GM21526 (cell line): ENCODE data around the gene PGAM4.
"Not testable (repeated sequence)": the region's sequence is repeated elsewhere in the genome, so short reads cannot be mapped to it uniquely, and the experiment has no call there.

ENCODE experiments used
- ATAC-seq: cut with Tn5 transposase; IDR thresholded peaks from one replicate; pipeline ENCODE4 v1.9.1; 2021; ENCODE audit warnings: moderate library complexity; ENCODE audit not compliant: unreplicated experiment, low FRiP score

PGAM4 gene

DNA sequence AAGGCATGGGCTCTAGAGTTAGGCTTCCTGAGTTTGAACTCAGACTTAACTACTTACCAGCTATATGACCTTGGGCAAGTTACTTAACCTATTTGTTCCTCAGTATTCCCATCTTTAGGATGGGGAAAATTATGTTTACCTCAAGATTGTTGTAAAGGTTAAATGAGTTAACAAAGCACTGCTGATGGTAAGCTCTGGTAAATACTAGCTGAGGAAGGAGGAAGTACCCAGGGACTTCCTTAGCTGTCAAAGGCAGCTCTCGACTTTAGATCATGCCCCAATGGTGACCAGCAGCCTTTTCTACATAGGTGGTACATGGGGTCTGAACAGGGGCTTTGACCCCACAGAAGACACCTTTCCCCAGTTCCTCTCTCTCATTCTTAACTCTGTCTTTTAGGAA is 38.9 kb downstream of the PGAM4 start:
- no peak for ATAC-seq

DNA sequence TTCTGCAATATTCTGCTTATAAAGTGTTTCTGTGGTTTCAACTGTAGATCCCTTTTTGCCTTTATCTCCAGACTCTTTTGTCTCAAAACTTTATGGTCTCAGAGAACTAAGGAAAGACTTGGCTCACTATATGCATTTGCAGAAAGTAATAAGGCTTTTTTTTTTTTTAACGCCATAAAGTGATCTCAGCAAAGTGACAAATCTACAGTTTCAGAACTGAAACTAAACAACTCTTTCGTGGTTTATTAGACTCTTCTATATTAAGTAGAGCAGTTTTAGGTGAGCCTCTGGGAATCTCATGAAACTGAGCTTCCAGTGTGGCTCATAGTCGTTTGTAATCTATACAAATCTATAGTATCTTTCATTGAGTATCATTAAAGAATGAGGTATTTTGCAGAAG is 43.7 kb downstream of the PGAM4 start:
- no peak for ATAC-seq

DNA sequence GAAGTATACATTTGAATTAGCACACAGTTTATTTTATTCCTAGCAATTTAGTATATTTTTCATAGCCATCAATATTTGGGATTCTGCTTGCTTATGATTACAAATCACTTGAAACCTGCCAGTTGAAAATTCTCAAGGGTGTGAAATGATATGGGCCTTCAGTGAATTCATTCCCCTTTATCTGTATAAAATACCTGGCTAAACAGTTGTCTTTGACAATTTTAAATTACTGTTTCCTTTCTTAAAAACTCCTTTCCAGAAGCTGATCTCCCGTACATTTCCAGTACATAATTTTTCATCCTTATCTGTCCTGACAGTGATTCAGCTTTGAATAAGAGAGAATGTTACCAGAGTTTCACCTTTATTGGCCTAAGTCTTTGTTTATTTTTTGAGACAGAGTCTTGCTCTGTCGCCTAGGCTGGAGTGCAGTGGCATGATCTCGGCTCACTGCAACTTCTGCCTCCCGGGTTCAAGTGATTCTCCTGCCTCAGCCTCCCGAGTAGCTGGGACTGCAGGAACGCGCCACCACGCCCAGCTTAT is 45.0 kb downstream of the PGAM4 start:
- ATAC-seq = no peak

DNA sequence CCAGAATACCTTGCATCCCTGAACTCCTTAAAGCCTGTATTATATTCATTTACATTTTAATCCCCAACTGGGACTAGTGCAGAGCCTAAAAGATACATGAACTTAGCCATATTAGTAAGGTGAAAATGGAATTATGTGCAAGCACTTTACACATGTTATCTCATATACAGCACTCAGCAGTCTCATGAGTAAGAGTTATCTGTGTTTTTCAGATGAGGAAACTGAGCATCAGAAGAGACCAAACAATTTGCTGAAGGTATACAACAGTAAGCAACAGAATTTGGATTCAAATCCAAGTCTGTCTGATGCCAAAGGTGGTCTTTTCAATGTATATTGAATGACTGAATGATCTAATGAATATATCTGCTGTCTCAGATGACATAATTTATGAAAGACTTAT is 46.7 kb downstream of the PGAM4 start:
- no peak for ATAC-seq

DNA sequence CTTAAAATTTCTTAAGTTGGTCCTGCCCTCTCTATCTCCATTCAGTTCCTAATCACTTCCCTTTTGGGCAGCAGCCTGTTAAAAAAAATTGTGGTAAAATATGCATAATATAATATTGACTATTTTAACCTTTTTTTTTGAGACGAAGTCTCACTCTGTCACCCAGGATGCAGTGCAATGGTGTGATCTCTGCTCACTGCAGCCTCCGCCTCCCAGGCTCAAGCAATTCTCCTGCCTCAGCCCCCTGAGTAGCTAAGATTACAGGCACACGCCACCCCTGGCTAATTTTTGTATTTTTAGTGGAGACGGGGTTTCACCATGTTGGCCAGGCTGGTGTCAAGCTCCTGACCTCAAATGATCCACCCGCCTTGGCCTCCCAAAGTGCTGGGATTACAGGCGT is 50.1 kb downstream of the PGAM4 start:
- ATAC-seq = not testable (repeated sequence)

DNA sequence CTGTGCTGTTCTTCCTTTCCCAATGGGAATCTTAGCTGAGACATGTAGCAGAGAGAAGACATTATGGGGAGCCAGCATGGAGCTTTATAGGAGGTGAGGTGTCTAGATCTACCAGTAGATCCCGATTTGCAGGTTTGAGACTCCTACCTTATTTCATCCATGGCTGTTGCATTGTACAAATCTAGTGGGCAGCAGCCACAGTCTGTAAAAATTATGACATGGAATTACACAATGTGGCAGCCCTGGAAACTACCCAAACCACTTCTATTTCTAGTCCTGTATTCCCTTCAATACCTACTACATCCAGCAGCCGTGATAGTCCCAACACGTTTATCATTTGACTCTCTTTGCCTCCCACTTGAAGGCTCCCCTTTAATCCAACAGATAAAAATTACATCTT is 50.9 kb downstream of the PGAM4 start:
- ATAC-seq = no peak
